ENCODE measurements around the gene GPATCH2L. TPM values are rescaled to one million over a fixed set of nuclear protein-coding genes. Genes with fewer than 3 reads are reported as not detected.

Gene GPATCH2L
- total RNA-seq: 52.1 and 58.7 TPM in 2 replicates

DNA sequence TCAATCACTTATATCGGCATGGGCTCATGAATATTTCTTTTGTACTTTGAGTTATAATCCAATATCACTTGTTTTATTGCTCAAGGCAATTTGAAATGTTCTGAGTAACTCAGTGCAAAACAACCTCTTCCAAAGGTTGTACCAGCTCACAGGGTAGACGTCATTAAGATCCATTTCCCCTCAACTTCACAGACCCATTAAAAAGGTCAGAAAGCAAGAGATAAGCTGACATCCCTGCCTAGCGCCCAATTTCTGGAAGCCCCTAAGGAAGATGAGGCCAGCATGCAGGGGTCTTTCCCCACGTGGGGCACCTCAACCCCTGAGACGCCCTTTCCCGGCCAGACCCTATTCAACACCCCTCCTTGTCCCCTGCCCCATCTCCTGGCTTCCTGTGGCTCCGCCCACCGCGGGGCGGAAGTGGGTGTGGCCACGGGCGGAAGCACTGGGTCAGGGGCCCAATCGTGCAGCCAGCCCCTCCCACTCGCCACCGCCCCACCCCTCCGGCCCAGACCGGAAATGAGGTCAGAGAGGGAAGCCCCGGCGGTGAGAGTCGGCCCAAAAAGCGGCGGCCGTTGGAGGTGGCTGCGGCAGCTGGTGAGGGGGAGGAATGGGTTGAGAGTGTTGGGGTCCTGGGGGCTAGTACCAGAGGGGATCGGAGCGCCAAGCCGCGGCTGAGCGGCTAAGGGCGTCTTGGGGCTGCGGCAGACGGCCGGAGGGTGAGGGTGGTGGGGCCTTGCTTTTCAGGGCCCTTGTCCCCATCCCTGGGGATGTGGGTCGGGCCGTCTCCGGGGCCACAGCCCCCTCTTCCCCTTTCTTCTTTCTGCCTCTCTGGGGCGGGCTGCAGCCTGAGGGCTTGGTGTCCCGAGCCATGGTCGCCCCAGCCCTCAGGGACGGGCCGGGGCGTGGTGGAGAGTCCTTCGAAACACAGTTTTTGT is at the start of gene GPATCH2L:
Gene GPATCH2L, plus strand, starts transcription at position 525 of the 935 bp plus-strand sequence. CDS start 2,442 bp downstream, outside the sequence.
- DNase-seq (ENCODE audit: extremely low read depth, low read depth, low spot score): no peak

DNA sequence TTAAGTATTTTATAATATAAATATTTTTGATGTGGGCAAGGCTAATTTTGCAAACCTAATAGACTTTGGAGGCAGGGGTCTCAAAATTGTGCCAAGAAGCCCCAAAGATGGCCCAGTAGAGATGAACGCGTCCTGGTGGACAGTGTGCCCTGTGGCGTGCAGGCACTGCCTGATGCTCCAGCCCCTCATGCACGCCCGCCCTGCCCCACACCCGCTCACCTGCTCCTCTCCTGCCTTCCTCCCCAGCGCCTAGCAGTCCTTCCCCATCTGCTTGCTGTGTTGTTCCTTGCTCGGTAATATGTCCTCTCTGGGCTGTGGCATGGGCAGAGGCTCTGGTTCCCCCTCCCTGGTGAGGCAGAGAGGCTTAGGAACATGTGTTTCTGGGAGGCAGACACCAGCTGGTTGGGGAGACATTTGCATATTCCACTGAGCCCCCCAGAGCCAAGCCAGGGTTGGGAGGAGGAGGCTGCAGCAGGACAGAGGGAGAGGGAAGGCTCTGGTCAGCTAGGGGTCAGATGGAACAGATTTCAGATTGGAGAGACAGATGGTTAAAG is 46.8 kb upstream of the GPATCH2L start:
- DNase-seq (ENCODE audit: extremely low read depth, low read depth, low spot score): no peak

DNA sequence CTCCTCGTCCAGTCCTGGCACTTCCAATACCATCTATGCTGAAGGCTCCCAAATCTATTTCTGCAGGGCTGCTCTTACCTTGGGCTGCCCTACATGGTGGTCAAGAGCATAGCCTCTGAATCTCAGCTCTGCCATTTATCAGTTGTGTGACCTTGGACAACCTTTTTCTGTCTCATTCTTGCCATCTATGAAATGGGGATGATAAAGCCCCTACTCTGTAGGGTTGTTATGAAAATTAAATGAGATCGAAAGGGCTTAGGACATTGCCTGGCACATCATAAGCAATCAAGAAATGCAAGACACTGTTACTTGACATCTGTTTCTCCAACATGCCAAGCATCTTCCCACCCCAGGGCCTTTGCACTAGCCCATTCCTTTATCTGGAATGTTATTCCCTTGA is 45.5 kb upstream of the GPATCH2L start:
- DNase-seq (ENCODE audit: extremely low read depth, low read depth, low spot score): no peak

DNA sequence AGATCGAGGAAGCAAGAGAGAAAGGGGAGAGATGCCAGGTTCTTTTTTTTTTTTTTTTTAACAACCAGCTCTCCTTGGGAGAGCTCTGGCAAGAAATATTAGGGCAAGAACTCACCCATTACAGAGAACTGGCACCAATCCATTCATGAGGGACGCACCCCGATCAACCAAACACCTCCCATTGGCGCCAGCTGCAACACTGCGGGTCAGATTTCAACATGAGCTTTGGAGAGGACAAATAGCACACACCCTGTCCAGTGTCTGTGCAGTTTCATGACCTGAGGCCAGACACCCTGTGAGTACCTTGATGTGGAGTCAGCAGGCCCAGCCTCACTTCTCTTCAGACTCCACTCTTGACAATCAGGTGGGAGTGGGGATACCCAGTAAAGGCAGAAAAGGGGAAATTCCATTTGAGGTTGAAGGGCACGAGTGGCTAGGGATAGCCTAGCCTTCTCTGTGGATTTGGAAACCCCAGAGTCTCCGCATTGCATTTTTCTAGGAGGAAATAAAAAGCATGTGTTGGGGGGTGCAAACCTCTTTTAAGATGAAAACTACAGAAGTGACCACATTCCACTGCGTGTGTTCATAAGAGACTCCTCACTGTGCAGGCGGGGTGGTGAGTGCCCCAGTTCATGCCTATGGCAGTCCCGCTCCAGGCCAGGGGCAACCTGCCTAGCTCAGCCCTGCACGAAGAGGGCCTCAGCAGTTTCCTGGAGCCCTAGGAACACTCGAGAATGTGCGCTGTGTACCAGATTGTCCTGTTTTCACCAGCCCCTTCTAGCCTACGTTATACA is 42.4 kb upstream of the GPATCH2L start:
- DNase-seq (ENCODE audit: extremely low read depth, low read depth, low spot score): no peak

DNA sequence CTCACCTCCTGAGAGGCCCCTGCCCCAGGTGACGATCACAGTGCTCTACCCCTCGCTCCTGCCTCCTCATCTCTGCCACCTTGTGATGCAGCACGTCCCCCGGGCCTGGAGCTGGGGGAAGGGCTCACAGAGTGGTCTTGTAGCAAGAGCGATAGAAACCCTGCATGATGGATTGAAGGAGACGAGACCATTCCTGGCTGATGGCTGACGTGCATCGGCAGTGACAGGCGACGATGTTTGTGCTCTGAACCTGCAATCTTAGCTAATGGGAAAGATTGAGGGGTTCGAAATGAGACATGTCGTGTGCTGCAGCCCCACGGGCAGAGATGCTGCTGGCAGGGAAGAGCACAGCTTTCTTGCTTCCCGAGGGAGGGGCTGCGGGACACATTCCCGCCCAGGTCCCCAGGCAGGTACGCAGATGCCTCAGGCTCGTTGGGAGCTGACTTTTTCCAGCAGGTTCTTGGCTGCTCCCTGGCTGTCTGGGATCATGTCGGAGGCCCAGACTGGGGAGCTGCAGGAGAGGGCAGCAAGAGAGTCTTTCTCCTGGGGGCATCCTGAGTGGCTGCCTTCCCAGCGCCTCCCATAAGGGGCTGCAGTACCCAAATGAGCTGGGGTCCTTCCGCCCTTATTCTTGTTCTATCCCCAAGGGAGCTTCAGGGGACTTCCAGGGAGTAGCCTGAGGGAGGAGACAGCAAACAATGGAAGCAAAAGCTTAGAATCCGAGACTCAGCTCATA is 38.7 kb upstream of the GPATCH2L start:
- no peak for DNase-seq (ENCODE audit: extremely low read depth, low read depth, low spot score)

DNA sequence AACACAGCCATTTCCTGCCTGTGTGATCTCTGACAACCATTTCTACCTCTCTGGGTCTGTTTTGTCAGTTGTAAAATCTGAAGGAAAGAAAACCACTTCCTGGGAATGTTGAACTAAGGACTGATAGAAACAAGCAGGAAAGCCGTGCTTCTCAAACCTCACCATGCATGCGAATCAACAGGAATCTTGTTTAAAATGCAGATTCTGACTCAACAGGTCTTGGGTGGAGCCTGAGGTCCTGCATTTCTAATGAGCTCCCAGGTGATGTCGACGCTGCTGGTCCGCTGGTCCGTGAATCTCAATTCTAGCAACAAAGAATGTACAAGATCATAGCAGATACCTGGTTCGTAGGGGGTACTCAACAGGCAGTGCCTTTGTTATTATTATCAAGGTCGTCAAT is 38.0 kb upstream of the GPATCH2L start:
- no peak for DNase-seq (ENCODE audit: extremely low read depth, low read depth, low spot score)

DNA sequence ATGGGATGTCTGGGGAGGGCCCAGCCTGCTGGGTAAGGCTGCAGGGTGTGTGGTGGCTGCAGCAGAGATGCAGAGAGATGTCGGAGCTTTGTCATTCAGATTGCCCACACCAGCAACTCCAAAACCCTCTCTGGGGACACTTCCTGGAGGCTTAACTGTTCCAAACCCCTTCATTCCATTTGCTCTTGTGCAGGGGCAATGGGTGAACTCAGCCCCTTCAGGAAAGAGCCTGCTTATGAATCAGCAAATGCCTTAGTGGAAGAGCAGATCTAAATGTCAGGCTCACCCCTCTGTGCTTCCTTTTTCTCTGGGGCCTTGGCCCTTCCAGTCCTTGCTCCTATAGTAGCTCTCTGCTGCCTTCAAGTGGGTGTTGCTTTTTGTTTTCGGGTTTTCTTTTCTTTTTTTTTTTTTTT is 36.7 kb upstream of the GPATCH2L start:
- DNase-seq (ENCODE audit: extremely low read depth, low read depth, low spot score): no peak

DNA sequence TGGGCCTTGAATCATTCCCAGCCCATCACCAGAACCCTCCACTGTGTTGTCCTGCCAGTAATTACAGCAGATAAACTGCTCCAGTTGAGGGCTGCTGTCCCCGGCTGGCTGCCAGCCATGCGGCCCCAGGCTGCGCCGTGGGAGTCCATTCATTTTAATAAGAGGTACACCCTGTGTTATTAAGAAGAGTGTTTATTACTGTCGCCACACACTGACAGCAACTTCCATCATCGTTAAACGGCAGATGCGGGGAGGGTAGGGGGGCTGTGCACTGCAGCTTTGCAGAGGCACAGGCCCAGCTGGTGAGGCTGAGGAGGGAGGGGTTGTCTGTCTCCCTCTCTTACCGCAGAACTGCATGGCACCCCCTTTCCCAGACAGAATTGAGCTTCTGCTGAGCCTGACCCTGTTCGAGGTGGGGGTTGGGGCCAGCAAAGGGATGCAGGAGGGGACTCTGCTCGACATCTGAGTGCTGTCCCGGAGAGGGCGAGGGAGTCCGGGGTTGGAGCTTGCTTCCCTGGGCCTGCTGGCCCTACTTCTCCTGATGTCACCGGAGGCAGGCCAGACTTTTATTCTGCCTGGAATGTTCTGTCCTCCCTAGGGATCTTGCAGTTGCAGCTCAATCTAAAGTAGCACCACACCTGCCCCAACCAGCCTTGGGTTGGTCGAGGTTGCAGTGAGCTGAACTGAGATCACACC is 33.8 kb upstream of the GPATCH2L start:
- DNase-seq (ENCODE audit: extremely low read depth, low read depth, low spot score): no peak

DNA sequence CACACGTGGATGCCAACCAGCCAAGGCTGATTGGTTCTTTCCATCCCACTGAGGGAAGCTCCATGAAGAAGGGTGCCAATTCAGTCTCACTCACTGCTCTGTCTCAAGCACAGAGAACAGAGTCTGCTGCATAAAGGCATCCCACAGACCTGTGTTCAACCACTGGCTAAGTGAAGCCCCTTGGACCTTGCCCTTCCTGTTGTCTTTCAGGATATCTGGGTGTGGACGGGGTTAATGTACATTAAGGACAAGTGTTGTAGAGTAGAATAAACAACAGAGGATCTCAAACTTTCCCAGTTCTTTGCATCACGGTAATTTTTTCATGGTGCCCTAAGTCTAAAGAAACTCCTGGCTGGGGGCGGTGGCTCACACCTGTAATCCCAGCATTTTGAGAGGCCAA is 33.1 kb upstream of the GPATCH2L start:
- DNase-seq (ENCODE audit: extremely low read depth, low read depth, low spot score): no peak

DNA sequence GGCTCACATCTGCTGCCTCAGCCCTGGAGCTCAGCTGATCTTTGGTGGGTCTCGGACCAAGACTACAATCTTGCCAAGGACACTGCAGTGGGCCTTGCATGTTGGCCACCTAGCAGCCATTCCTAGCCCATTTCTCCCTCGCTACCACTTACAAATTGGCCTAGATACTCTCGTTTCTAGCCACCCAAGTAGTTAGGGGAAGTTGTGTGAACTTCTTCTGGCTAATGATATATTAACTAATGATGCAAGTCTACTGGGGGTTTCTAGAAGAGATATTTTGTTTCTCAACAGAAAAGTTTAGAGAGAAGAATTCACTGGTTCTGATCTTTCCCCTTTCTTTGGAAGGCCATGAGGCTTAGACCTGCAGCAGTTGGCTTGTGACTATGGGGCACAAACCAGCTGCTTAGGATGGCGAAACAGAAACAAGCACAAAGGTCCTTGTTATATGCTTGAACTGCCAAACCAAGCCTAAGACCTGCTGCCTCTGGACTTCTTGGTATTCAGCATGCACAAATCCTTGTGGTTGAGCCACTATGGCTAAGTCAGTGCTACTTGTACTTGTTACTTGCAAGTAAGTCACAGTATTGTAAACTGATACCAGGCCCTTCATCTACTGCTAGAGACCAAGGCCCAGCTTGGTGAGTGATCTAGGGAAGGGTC is 30.5 kb upstream of the GPATCH2L start:
- DNase-seq (ENCODE audit: extremely low read depth, low read depth, low spot score): no peak

DNA sequence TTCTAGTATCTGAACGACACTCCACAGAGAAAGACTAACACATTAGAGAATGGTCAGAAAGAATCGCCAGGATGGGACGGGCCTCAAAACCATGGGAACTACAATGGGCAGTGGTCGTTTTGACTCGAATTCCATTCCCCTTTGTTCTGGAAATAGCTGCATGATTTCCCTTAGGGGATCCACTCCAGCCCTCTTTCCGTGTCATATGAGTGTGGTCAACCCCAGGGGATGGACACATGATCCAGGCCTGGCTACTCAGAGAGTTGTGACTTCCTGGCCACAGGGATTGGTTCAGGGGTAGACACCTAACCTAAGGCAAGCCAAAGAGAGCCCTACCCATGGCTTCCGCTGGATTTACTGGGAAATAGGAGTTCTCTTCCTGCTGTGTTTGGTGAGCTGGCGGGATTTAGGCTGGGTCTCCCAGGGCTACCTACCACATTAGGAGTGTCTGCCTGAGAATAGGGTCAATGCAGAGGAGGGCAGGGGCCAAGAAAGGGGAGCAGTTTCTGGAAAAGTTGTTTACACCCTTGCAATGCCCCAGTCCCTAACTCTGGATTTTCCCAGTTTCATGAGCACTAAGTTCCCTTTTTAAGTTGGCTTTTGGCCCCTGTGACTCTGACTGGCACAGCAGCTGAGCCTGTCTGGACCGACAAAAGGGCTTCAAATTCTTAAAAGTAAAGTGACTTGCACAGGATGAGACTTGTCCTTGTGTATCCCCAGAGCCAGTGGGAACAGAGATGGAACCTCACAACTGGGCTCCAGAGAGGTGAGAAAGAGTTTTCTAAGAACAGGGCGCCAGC is 28.1 kb upstream of the GPATCH2L start:
- no peak for DNase-seq (ENCODE audit: extremely low read depth, low read depth, low spot score)

DNA sequence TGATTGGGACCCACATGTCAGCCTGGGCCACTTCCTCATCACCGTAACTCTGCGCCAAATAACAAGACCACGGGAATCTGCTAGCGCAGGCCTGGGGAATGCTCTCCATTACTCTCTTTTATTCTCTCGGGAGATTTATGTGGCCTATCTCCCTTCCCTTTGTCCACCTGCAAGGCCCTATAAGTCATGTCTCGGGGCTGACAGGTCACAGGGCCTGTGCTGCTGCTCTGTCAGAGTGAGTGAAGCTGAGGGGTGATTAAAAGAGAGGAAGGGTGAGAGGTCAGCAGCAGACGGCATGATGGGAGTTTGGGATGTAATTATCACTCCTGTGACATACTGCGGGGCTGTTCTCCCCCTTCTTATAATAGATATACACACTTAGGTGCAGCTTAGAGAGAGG is 26.2 kb upstream of the GPATCH2L start:
- no peak for DNase-seq (ENCODE audit: extremely low read depth, low read depth, low spot score)

DNA sequence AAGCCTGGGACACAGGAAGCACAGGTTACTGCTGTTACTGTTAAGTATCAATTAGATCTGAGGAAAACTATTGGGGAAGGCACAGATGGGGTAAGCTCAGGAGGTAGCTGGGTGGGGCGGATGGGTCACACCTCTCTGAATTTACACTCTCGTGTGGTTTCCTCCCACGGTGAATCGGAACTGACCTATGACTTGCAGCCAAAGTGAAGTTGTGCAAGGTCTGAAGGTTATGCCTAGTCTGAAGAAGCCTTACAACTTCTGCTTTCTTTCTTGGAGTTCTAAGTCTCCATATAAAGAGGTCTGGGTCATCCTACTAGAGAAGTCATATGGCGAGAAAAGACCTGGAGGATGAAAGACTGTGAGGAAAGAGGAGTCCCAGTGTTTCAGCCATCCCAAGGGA is 25.6 kb upstream of the GPATCH2L start:
- no peak for DNase-seq (ENCODE audit: extremely low read depth, low read depth, low spot score)

DNA sequence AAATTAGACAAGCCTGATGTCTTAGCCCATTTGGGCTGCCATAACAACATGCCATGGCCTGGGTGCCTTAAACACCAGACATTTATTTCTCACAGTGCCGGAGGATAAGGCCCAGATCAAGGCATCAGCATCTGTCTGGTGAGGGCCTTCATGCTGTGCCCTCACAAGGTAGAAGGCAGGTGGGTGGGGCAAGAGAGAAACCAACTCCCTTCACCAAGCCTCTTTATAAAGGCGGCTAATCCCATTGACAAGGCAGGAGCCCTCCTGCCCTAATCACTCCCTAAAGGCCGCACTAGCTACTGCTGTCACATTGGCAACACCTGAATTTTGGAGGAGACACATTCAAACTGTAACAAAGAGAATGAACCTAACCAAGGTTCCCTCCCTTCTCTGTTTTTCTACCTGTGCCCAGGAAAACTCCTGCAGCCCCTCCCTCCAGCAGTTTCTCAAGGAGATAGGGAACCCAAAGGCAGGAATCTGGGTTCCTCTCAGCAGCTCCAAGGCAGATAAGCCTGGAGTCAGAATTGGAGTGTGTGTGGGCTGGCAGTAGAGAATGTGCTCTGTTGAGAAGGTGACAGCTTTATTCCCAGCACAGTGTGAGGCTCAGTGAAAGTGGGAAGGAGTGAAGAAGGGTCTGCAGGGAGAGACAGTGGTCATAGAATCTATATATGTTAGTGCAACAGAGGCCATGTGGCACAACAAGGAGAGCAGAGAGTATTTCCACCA is 21.7 kb upstream of the GPATCH2L start:
- DNase-seq (ENCODE audit: extremely low read depth, low read depth, low spot score): no peak

DNA sequence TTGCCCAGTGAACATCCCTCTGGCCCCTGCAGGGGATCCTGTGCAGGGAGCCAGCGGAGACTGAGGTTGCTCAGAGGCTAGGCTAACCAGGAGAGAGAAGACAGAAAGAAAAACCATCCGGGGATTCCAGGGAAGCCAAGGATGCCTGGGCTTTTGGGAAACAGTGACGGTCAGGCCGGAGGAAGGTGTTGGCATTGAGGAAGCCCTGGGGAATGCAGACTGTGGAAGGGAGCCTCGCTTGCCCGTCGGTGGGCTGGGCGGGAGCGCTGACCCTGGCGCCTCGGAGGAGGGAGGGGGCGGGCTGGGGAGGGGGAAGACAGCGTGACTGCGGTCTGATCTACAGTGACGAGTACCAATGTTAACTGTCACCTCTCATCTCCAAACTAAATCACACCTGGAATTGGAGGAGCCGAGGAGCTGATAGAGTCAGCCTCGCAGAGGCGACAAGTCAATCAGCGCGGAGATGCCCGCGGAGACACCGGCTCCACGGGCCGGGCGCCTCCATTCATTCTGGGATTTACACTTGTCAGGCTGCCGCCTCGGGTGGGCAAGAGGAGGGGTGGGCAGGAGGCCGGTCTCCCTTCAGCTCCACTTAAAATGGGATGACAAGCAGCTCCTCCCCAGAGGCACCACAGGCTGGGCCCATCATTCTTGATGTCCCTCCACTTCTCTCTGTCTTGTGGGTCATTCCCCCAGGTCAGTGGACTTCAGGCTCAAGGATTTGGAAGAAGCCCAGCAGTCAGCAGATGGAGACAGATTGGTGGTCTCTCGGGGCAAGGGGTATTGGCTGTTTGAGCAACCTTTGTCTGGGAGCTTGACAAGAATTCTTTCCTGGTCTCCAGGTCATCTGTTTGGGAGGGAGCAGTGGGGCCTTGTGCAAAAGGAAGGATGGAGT is 20.4 kb upstream of the GPATCH2L start:
- no peak for DNase-seq (ENCODE audit: extremely low read depth, low read depth, low spot score)

DNA sequence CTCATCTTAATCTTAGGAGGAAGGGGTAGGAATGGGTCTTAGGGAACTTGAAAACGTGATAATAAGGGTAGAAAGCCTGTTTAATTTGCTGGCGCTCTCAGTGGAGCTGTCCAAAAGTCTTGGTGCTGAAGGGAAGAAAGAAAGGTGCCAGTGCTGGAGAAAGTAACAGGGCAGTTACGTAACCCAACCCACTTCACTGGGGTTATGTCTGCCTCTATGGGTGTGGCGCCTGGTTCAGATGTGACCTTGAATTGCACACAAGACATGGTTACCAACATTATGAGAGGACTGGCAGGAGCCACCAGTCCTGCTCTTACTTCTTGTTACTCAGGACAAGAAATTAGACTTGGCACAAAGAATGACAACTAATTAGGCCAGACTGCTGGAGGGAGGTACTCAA is 18.6 kb upstream of the GPATCH2L start:
- DNase-seq (ENCODE audit: extremely low read depth, low read depth, low spot score): no peak

DNA sequence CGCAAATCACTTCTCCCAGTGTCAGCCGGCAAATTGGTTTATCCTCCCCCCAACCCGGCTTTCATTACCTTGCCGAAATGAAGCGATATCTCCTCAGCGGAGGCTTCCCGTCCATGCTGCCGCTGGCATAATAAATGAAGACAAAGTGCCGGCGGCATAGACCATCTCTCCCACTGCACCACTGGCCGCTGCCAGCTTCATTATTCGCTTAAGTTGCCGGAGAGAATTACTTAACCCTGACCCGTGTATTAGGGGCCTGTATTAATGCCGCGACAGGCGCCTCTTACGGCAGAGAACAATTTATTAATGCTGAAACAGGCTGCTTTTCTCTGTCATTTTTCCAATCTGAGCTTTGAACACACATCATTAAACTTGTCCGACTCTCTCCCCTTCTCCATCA is 17.5 kb upstream of the GPATCH2L start:
- no peak for DNase-seq (ENCODE audit: extremely low read depth, low read depth, low spot score)
